Natural killer cell (primary cell): ENCODE measurements around the gene PLEKHD1. TPM values are rescaled to one million over a fixed set of nuclear protein-coding genes. Genes with fewer than 3 reads are reported as not detected.

ENCODE experiments used
- ATAC-seq, 3 donors: fragments of 150-1000 bp in 2 of 3; fragments of 200-7000 bp in 1 of 3; cut with Tn5 transposase; 1 replicate in 1 of 3; 2 replicates in 2 of 3; pipeline ENCODE4 v1.10.0; 2021; ENCODE audit warnings: mild to moderate bottlenecking in 2 of 3, moderate library complexity in 2 of 3
- DNase-seq, 2 donors: peaks; one replicate each; pipeline versions ENCODE4 v3.0.0 to v3.0.0-alpha.2; 2013 to 2021; ENCODE audit warnings: mixed read lengths in 1 of 2
- H3K27ac ChIP-seq: one replicate; pipeline ENCODE4 v1.5.1; 2013; ENCODE audit warnings: mild to moderate bottlenecking, low read length
- H3K27me3 ChIP-seq: one replicate; pipeline ENCODE4 v1.6.1; 2013; ENCODE audit warnings: low read length; ENCODE audit not compliant: control insufficient read depth, insufficient read depth
- H3K36me3 ChIP-seq: one replicate; pipeline ENCODE4 v1.6.1; 2013; ENCODE audit warnings: low read length; ENCODE audit not compliant: control insufficient read depth, insufficient read depth
- H3K4me1 ChIP-seq: one replicate; pipeline ENCODE4 v1.6.1; 2013; ENCODE audit warnings: low read length; ENCODE audit not compliant: control insufficient read depth, insufficient read depth
- H3K4me3 ChIP-seq: one replicate; pipeline ENCODE4 v1.5.1; 2013; ENCODE audit warnings: low read length
- H3K9me3 ChIP-seq: one replicate; pipeline ENCODE4 v1.6.1; 2013; ENCODE audit warnings: low read length; ENCODE audit not compliant: control insufficient read depth, insufficient read depth
- H3K27ac Mint-ChIP-seq, 2 donors: one replicate each; pipeline ENCODE4 v1.8.0; 2022; ENCODE audit warnings: mild to moderate bottlenecking in 2 of 2, mixed read lengths in 2 of 2, moderate library complexity in 1 of 2
- H3K27me3 Mint-ChIP-seq, 2 donors: one replicate each; pipeline ENCODE4 v1.8.0; 2022; ENCODE audit warnings: low read depth in 2 of 2, mixed read lengths in 2 of 2
- H3K36me3 Mint-ChIP-seq: one replicate; pipeline ENCODE4 v1.8.0; 2022; ENCODE audit warnings: mixed read lengths
- H3K4me1 Mint-ChIP-seq, 2 donors: one replicate each; pipeline ENCODE4 v1.8.0; 2022; ENCODE audit warnings: mixed read lengths in 2 of 2
- H3K4me3 Mint-ChIP-seq: one replicate; pipeline ENCODE4 v1.8.0; 2022; ENCODE audit warnings: mild to moderate bottlenecking, moderate library complexity, mixed read lengths
- H3K9me3 Mint-ChIP-seq, 2 donors: one replicate each; pipeline ENCODE4 v1.8.0; 2022; ENCODE audit warnings: mixed read lengths in 2 of 2
- WGBS: methylation state at CpG from one replicate; pipeline ENCODE4 v1.1.7; 2013; ENCODE audit warnings: missing lambda C conversion rate; ENCODE audit not compliant: insufficient coverage; 5-methylcytosine and 5-hydroxymethylcytosine counted together
- intact Hi-C: fragments of 100-400 bp; cut with micrococcal nuclease; formaldehyde crosslinking; loops from one replicate; pipeline ENCODE4 v1.14.2; 2022
- total RNA-seq, 4 donors: library from RNA; stranded (reverse); fragments of 120-200 nt in 1 of 4; gene quantifications; one replicate each; pipeline versions ENCODE4 v1.2.3 to v1.2.4, GENCODE V29; 2013 to 2022
- TF ChIP-seq, protein P1 (sequence below): fragments of 200-600 bp; IDR thresholded peaks from one replicate; pipeline ENCODE4 v1.8.0; 2022; ENCODE audit warnings: antibody characterized with exemption

PLEKHD1 gene
- total RNA-seq, 3 donors from 2014 or later (not counting 1 experiment from before 2014, with no cell fraction given), result 0.78 to 1.0 (median 0.93) TPM

DNA sequence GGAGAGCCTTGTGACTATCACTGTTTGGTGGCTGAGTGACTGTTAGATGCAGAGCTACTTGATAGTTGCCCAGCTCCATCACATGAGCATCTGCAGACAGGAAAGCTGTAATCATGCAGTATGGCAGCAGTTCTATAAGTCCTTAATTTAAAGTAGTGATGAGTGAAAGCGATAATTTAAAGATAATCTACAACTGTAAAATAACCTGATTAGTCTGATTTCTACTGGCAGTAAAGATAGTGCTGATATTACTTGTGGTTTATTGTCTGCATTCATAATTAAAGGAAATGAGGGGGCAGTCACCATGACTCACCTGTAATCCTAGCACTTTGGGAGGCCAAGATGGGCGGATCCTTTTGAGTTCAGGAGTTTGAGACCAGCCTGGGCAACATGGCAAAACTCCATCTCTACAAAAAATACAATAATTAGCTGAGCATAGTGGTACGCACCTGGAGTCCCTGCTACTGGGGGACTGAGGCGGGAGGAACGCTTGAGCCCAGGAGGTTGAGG lies 41.2 kb upstream of the PLEKHD1 start:
- Mint-ChIP-seq H3K4me3 (no peak overlapping the region), H3K4me1 (peaks cover 5 to 9% of the 10 kb centered on the region in 2 donors), H3K27ac (no peak overlapping the region), H3K27me3 (no peaks in the 10 kb centered on the region), H3K36me3 (peaks cover 2% of the 10 kb centered on the region), H3K9me3 (no peaks in the 10 kb centered on the region)
- H3K27ac ChIP-seq, result no peak overlapping the region
- peaks cover 5% of the 10 kb centered on the region for H3K36me3 ChIP-seq
- H3K4me1 ChIP-seq, result no peaks in the 10 kb centered on the region
- no peaks in the 10 kb centered on the region for H3K9me3 ChIP-seq
- DNase-seq (no peak), ATAC-seq (no peak)
- WGBS, result 98% methylated on average over 4 of the region's 5 CpGs
- no peak overlapping the region for H3K4me3 ChIP-seq
- TF ChIP-seq, protein P1, sequence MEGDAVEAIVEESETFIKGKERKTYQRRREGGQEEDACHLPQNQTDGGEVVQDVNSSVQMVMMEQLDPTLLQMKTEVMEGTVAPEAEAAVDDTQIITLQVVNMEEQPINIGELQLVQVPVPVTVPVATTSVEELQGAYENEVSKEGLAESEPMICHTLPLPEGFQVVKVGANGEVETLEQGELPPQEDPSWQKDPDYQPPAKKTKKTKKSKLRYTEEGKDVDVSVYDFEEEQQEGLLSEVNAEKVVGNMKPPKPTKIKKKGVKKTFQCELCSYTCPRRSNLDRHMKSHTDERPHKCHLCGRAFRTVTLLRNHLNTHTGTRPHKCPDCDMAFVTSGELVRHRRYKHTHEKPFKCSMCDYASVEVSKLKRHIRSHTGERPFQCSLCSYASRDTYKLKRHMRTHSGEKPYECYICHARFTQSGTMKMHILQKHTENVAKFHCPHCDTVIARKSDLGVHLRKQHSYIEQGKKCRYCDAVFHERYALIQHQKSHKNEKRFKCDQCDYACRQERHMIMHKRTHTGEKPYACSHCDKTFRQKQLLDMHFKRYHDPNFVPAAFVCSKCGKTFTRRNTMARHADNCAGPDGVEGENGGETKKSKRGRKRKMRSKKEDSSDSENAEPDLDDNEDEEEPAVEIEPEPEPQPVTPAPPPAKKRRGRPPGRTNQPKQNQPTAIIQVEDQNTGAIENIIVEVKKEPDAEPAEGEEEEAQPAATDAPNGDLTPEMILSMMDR, result no peak
- intact Hi-C loops, result no loop called here
- no peaks in the 10 kb centered on the region for H3K27me3 ChIP-seq

DNA sequence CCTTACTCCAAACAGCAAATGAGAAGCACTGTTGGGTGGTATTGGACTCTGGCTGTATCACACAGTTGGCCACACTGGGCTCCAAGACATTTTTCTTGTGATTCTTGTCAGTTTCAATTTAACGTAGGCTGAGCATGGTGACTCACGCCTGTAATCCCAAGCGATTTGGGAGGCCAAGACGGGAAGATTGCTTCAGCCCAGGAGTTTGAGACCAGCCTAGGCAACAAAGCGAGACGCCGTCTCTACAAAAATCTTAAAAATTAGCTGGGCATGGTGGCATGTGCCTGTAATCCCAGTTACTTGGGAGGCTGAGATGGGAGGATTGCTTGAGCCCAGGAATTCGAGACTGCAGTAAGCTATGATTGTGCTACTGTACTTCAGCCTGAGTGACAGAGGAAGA lies 35.3 kb upstream of the PLEKHD1 start:
- Mint-ChIP-seq H3K36me3 (peaks cover 6% of the 10 kb centered on the region), H3K9me3 (no peaks in the 10 kb centered on the region), H3K4me3 (no peak overlapping the region), H3K27ac (no peak overlapping the region), H3K27me3 (no peaks in the 10 kb centered on the region), H3K4me1 (peaks cover 5 to 10% of the 10 kb centered on the region in 2 donors)
- WGBS, result 97% methylated on average over 8 of the region's 8 CpGs
- Histone ChIP-seq H3K4me1 (no peaks in the 10 kb centered on the region), H3K27ac (no peak overlapping the region), H3K9me3 (no peaks in the 10 kb centered on the region), H3K36me3 (no peaks in the 10 kb centered on the region), H3K4me3 (no peak overlapping the region), H3K27me3 (no peaks in the 10 kb centered on the region)
- DNase-seq, result no peak
- no peak for ATAC-seq
- TF ChIP-seq, protein P1, result no peak
- intact Hi-C loops, result no loop called here

DNA sequence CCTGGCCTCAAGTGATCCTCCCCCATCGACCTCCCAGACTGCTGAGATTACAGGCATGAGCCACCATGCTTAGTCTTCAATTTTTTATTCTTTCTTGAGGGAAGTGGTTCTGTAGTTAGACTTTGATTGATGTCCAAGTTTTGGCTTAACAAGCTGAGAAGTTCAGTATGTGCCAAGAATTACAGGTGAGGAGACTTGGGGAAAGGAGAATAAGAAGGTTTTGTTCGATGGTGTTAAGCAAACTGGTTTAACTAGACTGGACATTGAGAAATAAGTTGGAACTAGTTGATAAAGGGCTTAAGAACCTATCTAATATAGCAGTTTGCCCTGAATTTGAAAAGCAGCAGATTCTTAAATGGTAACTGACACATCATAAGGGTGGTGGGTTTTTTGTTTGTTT lies 32.6 kb upstream of the PLEKHD1 start:
- intact Hi-C loops, result no loop called here
- H3K27me3 Mint-ChIP-seq, result no peaks in the 10 kb centered on the region
- Histone ChIP-seq H3K27ac (no peak overlapping the region), H3K9me3 (no peaks in the 10 kb centered on the region), H3K36me3 (peaks cover 20% of the 10 kb centered on the region), H3K4me3 (no peak overlapping the region), H3K27me3 (no peaks in the 10 kb centered on the region), H3K4me1 (no peaks in the 10 kb centered on the region)
- 97% methylated on average over 2 of the region's 2 CpGs for WGBS
- H3K27ac Mint-ChIP-seq, result no peak overlapping the region
- ATAC-seq (no peak), DNase-seq (no peak)
- H3K9me3 Mint-ChIP-seq, result no peaks in the 10 kb centered on the region
- H3K4me3 Mint-ChIP-seq, result no peak overlapping the region
- TF ChIP-seq, protein P1, result no peak
- H3K36me3 Mint-ChIP-seq, result peaks cover 16% of the 10 kb centered on the region
- peaks cover 5 to 8% of the 10 kb centered on the region in 2 donors for H3K4me1 Mint-ChIP-seq

DNA sequence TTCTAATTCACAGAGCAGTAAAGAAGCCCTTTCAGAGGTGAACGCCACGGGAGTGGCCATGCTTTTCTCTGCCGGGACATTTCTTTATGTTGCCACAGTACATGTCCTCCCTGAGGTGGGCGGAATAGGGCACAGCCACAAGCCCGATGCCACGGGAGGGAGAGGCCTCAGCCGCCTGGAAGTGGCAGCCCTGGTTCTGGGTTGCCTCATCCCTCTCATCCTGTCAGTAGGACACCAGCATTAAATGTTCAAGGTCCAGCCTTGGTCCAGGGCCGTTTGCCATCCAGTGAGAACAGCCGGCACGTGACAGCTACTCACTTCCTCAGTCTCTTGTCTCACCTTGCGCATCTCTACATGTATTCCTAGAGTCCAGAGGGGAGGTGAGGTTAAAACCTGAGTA lies 26.2 kb upstream of the PLEKHD1 start:
- Mint-ChIP-seq H3K4me3 (no peak overlapping the region), H3K4me1 (no peaks in the 10 kb centered on the region), H3K36me3 (peaks cover 20% of the 10 kb centered on the region), H3K9me3 (no peaks in the 10 kb centered on the region), H3K27me3 (no peaks in the 10 kb centered on the region), H3K27ac (peak overlapping the region in 1 of 2 donors; percentile 58)
- intact Hi-C loops, result no loop called here
- DNase-seq (no peak), ATAC-seq (no peak)
- Histone ChIP-seq H3K4me1 (no peaks in the 10 kb centered on the region), H3K27ac (no peak overlapping the region), H3K9me3 (no peaks in the 10 kb centered on the region), H3K27me3 (no peaks in the 10 kb centered on the region), H3K36me3 (peaks cover 48% of the 10 kb centered on the region), H3K4me3 (no peak overlapping the region)
- 99% methylated on average over 10 of the region's 11 CpGs for WGBS
- TF ChIP-seq, protein P1, result no peak
